Measurements from ENCODE around the gene RBPJ. TPM values are rescaled to one million over a fixed set of nuclear protein-coding genes. Genes with fewer than 3 reads are reported as not detected.

RBPJ gene
- total and polyA plus RNA-seq, 2 experiments from 2014 or later = 73.7 to 74.5 TPM

GRCh38 chr4:26360864-26361263, 40.0 kb downstream of the RBPJ start:
- TF ChIP-seq EZH2 (IDR thresholded peaks at IDR 0.05; ENCODE audit: borderline replicate concordance) (no peak), EZH2phosphoT487 (IDR thresholded peaks at IDR 0.05; ENCODE audit: low read depth, severe bottlenecking, unreplicated experiment) (no peak), CTCF (IDR thresholded peaks at IDR 0.05; ENCODE audit: poor library complexity) (no peak)
- Histone ChIP-seq H3K27ac (no peak overlapping the region), H3K27me3 (no peaks in the 10 kb centered on the region), H3K9me3 (ENCODE audit: low read depth) (no peaks in the 10 kb centered on the region), H3K4me3 (no peak overlapping the region), H4K20me1 (ENCODE audit: insufficient read depth, poor library complexity, severe bottlenecking) (peaks cover 47% of the 10 kb centered on the region), H3K36me3 (replicated peaks; ENCODE audit: insufficient read depth, low read depth) (no peaks in the 10 kb centered on the region), H3K4me2 (no peak overlapping the region), H3K4me1 (ENCODE audit: insufficient read depth) (no peaks in the 10 kb centered on the region), H3K79me2 (peaks cover 99% of the 10 kb centered on the region), H2AFZ (no peak overlapping the region), H3K9me2 (replicated peaks; ENCODE audit: insufficient read depth) (no peaks in the 10 kb centered on the region)
- WGBS (ENCODE audit: low lambda C conversion rate, missing lambda C conversion rate) = 71% methylated on average over 5 of the region's 5 CpGs
- no peak for DNase-seq (ENCODE audit: low spot score)

- H3K4me3 ChIP-seq = no peak overlapping the region
- no peaks in the 10 kb centered on the region for H3K9me3 ChIP-seq (ENCODE audit: low read depth)
- H3K36me3 ChIP-seq (replicated peaks; ENCODE audit: insufficient read depth, low read depth) = no peaks in the 10 kb centered on the region
- H3K4me2 ChIP-seq = no peak overlapping the region
- no peak overlapping the region for H3K27ac ChIP-seq
- no peak for TF ChIP-seq EZH2 (IDR thresholded peaks at IDR 0.05; ENCODE audit: borderline replicate concordance)
- TF ChIP-seq EZH2phosphoT487 (IDR thresholded peaks at IDR 0.05; ENCODE audit: low read depth, severe bottlenecking, unreplicated experiment) = no peak
- no peak for TF ChIP-seq CTCF (IDR thresholded peaks at IDR 0.05; ENCODE audit: poor library complexity)
- 81% methylated on average over 2 of the region's 2 CpGs for WGBS (ENCODE audit: low lambda C conversion rate, missing lambda C conversion rate)
- H4K20me1 ChIP-seq (ENCODE audit: insufficient read depth, poor library complexity, severe bottlenecking) = peaks cover 44% of the 10 kb centered on the region
- DNase-seq (ENCODE audit: low spot score) = no peak
- H3K79me2 ChIP-seq = peaks cover 99% of the 10 kb centered on the region
- no peaks in the 10 kb centered on the region for H3K9me2 ChIP-seq (replicated peaks; ENCODE audit: insufficient read depth)
- H3K27me3 ChIP-seq = no peaks in the 10 kb centered on the region
- H3K4me1 ChIP-seq (ENCODE audit: insufficient read depth) = no peaks in the 10 kb centered on the region
- no peak overlapping the region for H2AFZ ChIP-seq
Observed at GRCh38 chr4:26361297-26361696, 40.5 kb downstream of the RBPJ start.

- Histone ChIP-seq H3K36me3 (replicated peaks; ENCODE audit: insufficient read depth, low read depth) (no peaks in the 10 kb centered on the region), H3K79me2 (peaks cover 99% of the 10 kb centered on the region), H3K9me3 (ENCODE audit: low read depth) (no peaks in the 10 kb centered on the region), H4K20me1 (ENCODE audit: insufficient read depth, poor library complexity, severe bottlenecking) (peaks cover 38% of the 10 kb centered on the region), H3K4me2 (no peak overlapping the region), H3K4me3 (no peak overlapping the region), H3K27ac (no peak overlapping the region), H3K27me3 (no peaks in the 10 kb centered on the region), H3K9me2 (replicated peaks; ENCODE audit: insufficient read depth) (no peaks in the 10 kb centered on the region), H3K4me1 (ENCODE audit: insufficient read depth) (no peaks in the 10 kb centered on the region), H2AFZ (no peak overlapping the region)
- no peak for TF ChIP-seq CTCF (IDR thresholded peaks at IDR 0.05; ENCODE audit: poor library complexity)
- TF ChIP-seq EZH2phosphoT487 (IDR thresholded peaks at IDR 0.05; ENCODE audit: low read depth, severe bottlenecking, unreplicated experiment) = no peak
- no peak for TF ChIP-seq EZH2 (IDR thresholded peaks at IDR 0.05; ENCODE audit: borderline replicate concordance)
- WGBS (ENCODE audit: low lambda C conversion rate, missing lambda C conversion rate) = 95% methylated on average over 9 of the region's 9 CpGs
- DNase-seq (ENCODE audit: low spot score) = no peak
Observed at GRCh38 chr4:26362745-26363439, 42.1 kb downstream of the RBPJ start.
